Activated CD4-positive, alpha-beta T cell treated with anti-CD3 and anti-CD28 coated beads for 36 hours (primary cell): ENCODE results near the gene ANGPTL1. TPM values are rescaled to one million over a fixed set of nuclear protein-coding genes. Genes with fewer than 3 reads are reported as not detected.
"Not testable (repeated sequence)": the region's sequence is repeated elsewhere in the genome, so short reads cannot be mapped to it uniquely, and the experiment has no call there.

Source experiments
- ATAC-seq: fragments of 200-7000 bp; cut with Tn5 transposase; one replicate; pipeline ENCODE4 v1.10.0; 2021; ENCODE audit warnings: mild to moderate bottlenecking, moderate library complexity
- CTCF ChIA-PET: fragments of 350-600 bp; sonication (Branson Sonifier 250); formaldehyde crosslinking; loops from one replicate; lab custom pipeline; 2021; ENCODE audit warnings: antibody characterized with exemption; lab: Charles Lee
- POLR2A ChIA-PET: fragments of 350-600 bp; sonication (Branson Sonifier 250); formaldehyde crosslinking; loops from one replicate; lab custom pipeline; 2021; ENCODE audit warnings: antibody characterized with exemption, inconsistent platforms; lab: Charles Lee
- DNase-seq: peaks from one replicate; pipeline ENCODE4 v3.0.0-alpha.2; 2020
- H3K27ac Mint-ChIP-seq: one replicate; pipeline ENCODE4 v1.8.0; 2021; ENCODE audit warnings: mixed read lengths
- H3K27me3 Mint-ChIP-seq: one replicate; pipeline ENCODE4 v1.8.0; 2021; ENCODE audit warnings: mixed read lengths
- H3K36me3 Mint-ChIP-seq: one replicate; pipeline ENCODE4 v1.8.0; 2021; ENCODE audit warnings: low read depth, mixed read lengths
- H3K4me1 Mint-ChIP-seq: one replicate; pipeline ENCODE4 v1.8.0; 2021; ENCODE audit warnings: mixed read lengths
- H3K4me3 Mint-ChIP-seq: one replicate; pipeline ENCODE4 v1.8.0; 2021; ENCODE audit warnings: mild to moderate bottlenecking, moderate library complexity, mixed read lengths
- H3K9me3 Mint-ChIP-seq: one replicate; pipeline ENCODE4 v1.8.0; 2021; ENCODE audit warnings: low read depth, mixed read lengths
- intact Hi-C, 2 experiments: fragments of 100-400 bp; cut with DNase I in 1 of 2; cut with micrococcal nuclease in 1 of 2; formaldehyde crosslinking; loops; one replicate each; pipeline versions ENCODE4 v1.14.2 to v1.15.1; 2022 to 2024; cut with DNase I, micrococcal nuclease
- total RNA-seq, 2 experiments: library from RNA; stranded (reverse); gene quantifications; one replicate each; pipeline ENCODE4 v1.2.3, GENCODE V29; 2021

Gene ANGPTL1
- total RNA-seq, 2 experiments from 2014 or later: not detected

DNA sequence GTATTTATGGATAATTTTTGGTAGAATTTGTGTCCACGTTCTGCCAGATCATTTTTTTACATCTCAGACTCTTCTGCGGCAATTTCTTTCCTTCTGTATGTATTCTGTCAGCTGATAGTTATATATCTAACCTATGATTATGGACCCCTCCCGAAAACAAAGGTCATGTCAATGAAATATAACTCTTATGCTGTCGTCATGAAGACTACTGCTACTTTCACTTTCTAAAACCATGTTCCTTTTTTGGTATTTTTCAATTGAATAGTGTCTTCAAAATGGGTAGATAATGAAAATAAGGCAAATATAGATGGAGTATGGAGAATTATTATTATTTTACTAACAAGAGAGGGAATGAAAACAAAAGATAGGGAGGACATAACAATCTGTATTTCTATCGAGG lies 3.2 kb downstream of the ANGPTL1 start:
- ATAC-seq: no peak
- Mint-ChIP-seq H3K27ac (no peak overlapping the region), H3K4me3 (no peak overlapping the region), H3K27me3 (no peaks in the 10 kb centered on the region), H3K9me3 (no peaks in the 10 kb centered on the region), H3K4me1 (peaks cover 8% of the 10 kb centered on the region), H3K36me3 (no peaks in the 10 kb centered on the region)
- intact Hi-C loops: loop anchor here in 1 of 2 experiments (5.0 kb wide), 1 partner anchor 325 kb away; no protein-coding TSS in a partner anchor
- CTCF ChIA-PET: interaction anchor here (0.6 kb wide), 1 partner anchor 1822 kb away, joined by 3 read pairs; no protein-coding TSS in a partner anchor
- DNase-seq: no peak
- POLR2A ChIA-PET: no interaction called here

GRCh38 chr1:178864326-178864725 lies 6.6 kb downstream of the ANGPTL1 start:
- no peaks in the 10 kb centered on the region for H3K9me3 Mint-ChIP-seq
- no peaks in the 10 kb centered on the region for H3K36me3 Mint-ChIP-seq
- intact Hi-C loops: no loop called here
- DNase-seq (no peak), ATAC-seq (peak; percentile 90)
- H3K4me1 Mint-ChIP-seq: peaks cover 7% of the 10 kb centered on the region
- H3K27me3 Mint-ChIP-seq: no peaks in the 10 kb centered on the region
- CTCF ChIA-PET: interaction anchor here (0.6 kb wide), 1 partner anchor 95 kb away, joined by 3 read pairs; no protein-coding TSS in a partner anchor
- H3K4me3 Mint-ChIP-seq: no peak overlapping the region
- POLR2A ChIA-PET: no interaction called here
- H3K27ac Mint-ChIP-seq: no peak overlapping the region

- Mint-ChIP-seq H3K9me3 (no peaks in the 10 kb centered on the region), H3K36me3 (no peaks in the 10 kb centered on the region), H3K27ac (no peak overlapping the region), H3K27me3 (no peaks in the 10 kb centered on the region), H3K4me3 (no peak overlapping the region), H3K4me1 (peaks cover 7% of the 10 kb centered on the region)
- no peak for DNase-seq
- CTCF ChIA-PET: interaction anchor here (0.7 kb wide), 1 partner anchor 331 kb away, joined by 3 read pairs; no protein-coding TSS in a partner anchor
- POLR2A ChIA-PET: no interaction called here
- ATAC-seq: no peak
- intact Hi-C loops: no loop called here
Observed at GRCh38 chr1:178862864-178863263, 8.0 kb downstream of the ANGPTL1 start.

GRCh38 chr1:178862416-178862815 lies 8.5 kb downstream of the ANGPTL1 start:
- DNase-seq: no peak
- no peaks in the 10 kb centered on the region for H3K9me3 Mint-ChIP-seq
- H3K4me1 Mint-ChIP-seq: peaks cover 4% of the 10 kb centered on the region
- H3K36me3 Mint-ChIP-seq: no peaks in the 10 kb centered on the region
- H3K27ac Mint-ChIP-seq: no peak overlapping the region
- CTCF ChIA-PET: no interaction called here
- H3K4me3 Mint-ChIP-seq: no peak overlapping the region
- no peaks in the 10 kb centered on the region for H3K27me3 Mint-ChIP-seq
- POLR2A ChIA-PET: no interaction called here
- ATAC-seq: no peak
- intact Hi-C loops: no loop called here

GRCh38 chr1:178857126-178857525 lies 13.8 kb downstream of the ANGPTL1 start:
- intact Hi-C loops: no loop called here
- H3K4me1 Mint-ChIP-seq: no peaks in the 10 kb centered on the region
- ATAC-seq: no peak
- CTCF ChIA-PET: interaction anchor here (0.7 to 0.8 kb wide), 2 partner anchors 9 to 146 kb away, joined by 3 read pairs; no protein-coding TSS in a partner anchor
- no peaks in the 10 kb centered on the region for H3K36me3 Mint-ChIP-seq
- DNase-seq: no peak
- H3K4me3 Mint-ChIP-seq: no peak overlapping the region
- no peaks in the 10 kb centered on the region for H3K27me3 Mint-ChIP-seq
- no peaks in the 10 kb centered on the region for H3K9me3 Mint-ChIP-seq
- no peak overlapping the region for H3K27ac Mint-ChIP-seq
- POLR2A ChIA-PET: no interaction called here

GRCh38 chr1:178849918-178850317 lies 21.0 kb downstream of the ANGPTL1 start:
- no peak for DNase-seq
- Mint-ChIP-seq H3K36me3 (no peaks in the 10 kb centered on the region), H3K27me3 (no peaks in the 10 kb centered on the region), H3K4me3 (no peak overlapping the region), H3K4me1 (no peaks in the 10 kb centered on the region), H3K9me3 (no peaks in the 10 kb centered on the region), H3K27ac (no peak overlapping the region)
- POLR2A ChIA-PET: no interaction called here
- intact Hi-C loops: no loop called here
- CTCF ChIA-PET: no interaction called here
- no peak for ATAC-seq

GRCh38 chr1:178847919-178848318 lies 23.0 kb downstream of the ANGPTL1 start:
- ATAC-seq, H3K9me3 Mint-ChIP-seq, H3K27me3 Mint-ChIP-seq, POLR2A ChIA-PET, H3K4me3 Mint-ChIP-seq, H3K4me1 Mint-ChIP-seq, DNase-seq, H3K36me3 Mint-ChIP-seq, H3K27ac Mint-ChIP-seq: not testable (repeated sequence)
- CTCF ChIA-PET: interaction anchor here (0.6 kb wide), 1 partner anchor 998 kb away, joined by 3 read pairs; no protein-coding TSS in a partner anchor
- intact Hi-C loops: loop anchor here in 1 of 2 experiments (2.0 kb wide), 1 partner anchor 21 kb away; no protein-coding TSS in a partner anchor

- ATAC-seq: no peak
- POLR2A ChIA-PET: interaction anchor here (0.6 kb wide), 1 partner anchor 40 kb away, joined by 4 read pairs; no protein-coding TSS in a partner anchor
- Mint-ChIP-seq H3K9me3 (no peaks in the 10 kb centered on the region), H3K27me3 (no peaks in the 10 kb centered on the region), H3K4me1 (no peaks in the 10 kb centered on the region), H3K27ac (no peak overlapping the region), H3K4me3 (no peak overlapping the region), H3K36me3 (no peaks in the 10 kb centered on the region)
- intact Hi-C loops: loop anchor here in 1 of 2 experiments (2.0 kb wide), 1 partner anchor 21 kb away; no protein-coding TSS in a partner anchor
- no peak for DNase-seq
- CTCF ChIA-PET: no interaction called here
Observed at GRCh38 chr1:178847396-178847849, 23.5 kb downstream of the ANGPTL1 start.

GRCh38 chr1:178846306-178846705 lies 24.6 kb downstream of the ANGPTL1 start:
- H3K4me3 Mint-ChIP-seq: no peak overlapping the region
- no peaks in the 10 kb centered on the region for H3K4me1 Mint-ChIP-seq
- POLR2A ChIA-PET: no interaction called here
- H3K27ac Mint-ChIP-seq: no peak overlapping the region
- H3K27me3 Mint-ChIP-seq: no peaks in the 10 kb centered on the region
- no peak for ATAC-seq
- H3K9me3 Mint-ChIP-seq: no peaks in the 10 kb centered on the region
- no peaks in the 10 kb centered on the region for H3K36me3 Mint-ChIP-seq
- DNase-seq: no peak
- intact Hi-C loops: loop anchor here in 1 of 2 experiments (2.0 kb wide), 1 partner anchor 20 kb away; no protein-coding TSS in a partner anchor
- CTCF ChIA-PET: interaction anchor here (0.8 kb wide), 1 partner anchor 213 kb away, joined by 3 read pairs; no protein-coding TSS in a partner anchor

DNA sequence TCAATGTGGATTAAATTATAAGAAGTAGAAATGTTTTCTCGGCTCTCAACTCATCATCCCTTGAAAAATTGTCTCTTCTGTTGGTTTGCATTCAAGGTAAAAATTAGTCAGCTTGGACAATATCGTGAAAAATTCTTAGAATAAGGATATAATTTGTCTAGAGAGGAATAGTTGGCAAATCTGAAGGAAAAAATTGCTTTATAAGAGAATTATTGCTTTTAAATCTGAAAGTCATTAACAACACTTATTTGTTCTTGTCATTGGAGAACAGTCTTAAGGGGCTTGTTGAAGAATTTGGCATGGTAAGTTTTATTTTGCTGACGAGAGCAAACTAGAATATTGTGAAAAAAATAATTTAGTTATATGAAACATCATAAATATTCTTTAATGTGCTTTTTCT lies 26.4 kb downstream of the ANGPTL1 start:
- CTCF ChIA-PET: interaction anchor here (0.7 to 0.9 kb wide), 2 partner anchors 63 to 379 kb away, joined by 3 read pairs; no protein-coding TSS in a partner anchor
- intact Hi-C loops: no loop called here
- H3K27ac Mint-ChIP-seq: no peak overlapping the region
- ATAC-seq: no peak
- no peaks in the 10 kb centered on the region for H3K9me3 Mint-ChIP-seq
- no peaks in the 10 kb centered on the region for H3K36me3 Mint-ChIP-seq
- no peaks in the 10 kb centered on the region for H3K27me3 Mint-ChIP-seq
- no peaks in the 10 kb centered on the region for H3K4me1 Mint-ChIP-seq
- no peak overlapping the region for H3K4me3 Mint-ChIP-seq
- no peak for DNase-seq
- POLR2A ChIA-PET: interaction anchor here (0.7 kb wide), 1 partner anchor 10 kb away, joined by 5 read pairs; no protein-coding TSS in a partner anchor

DNA sequence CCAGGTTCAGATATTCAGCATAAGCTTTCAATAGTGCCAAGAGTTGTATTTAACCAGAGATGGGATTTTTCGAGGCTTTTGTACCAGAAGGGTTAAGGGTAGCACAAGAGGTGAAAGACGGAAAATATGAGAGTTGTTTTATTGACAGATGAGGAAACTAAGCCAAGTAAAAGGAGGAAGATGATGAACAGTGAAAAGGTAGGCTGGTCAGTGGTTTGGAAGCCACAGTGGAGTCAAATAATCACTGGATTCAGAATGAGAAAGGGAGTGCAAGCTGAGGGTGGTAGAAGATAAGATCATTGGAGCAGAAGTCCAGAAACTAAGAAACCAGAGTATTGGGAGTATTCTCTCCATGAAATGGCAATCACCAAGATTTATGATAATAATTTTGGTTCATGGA lies 45.7 kb downstream of the ANGPTL1 start:
- DNase-seq (no peak), ATAC-seq (no peak)
- Mint-ChIP-seq H3K9me3 (no peaks in the 10 kb centered on the region), H3K4me3 (no peak overlapping the region), H3K36me3 (peaks cover 12% of the 10 kb centered on the region), H3K27me3 (no peaks in the 10 kb centered on the region), H3K27ac (no peak overlapping the region), H3K4me1 (peaks cover 8% of the 10 kb centered on the region)
- intact Hi-C loops: no loop called here
- ChIA-PET CTCF (interaction anchor here (0.5 to 1.3 kb wide), 3 partner anchors 178 to 286 kb away, joined by 3 to 4 read pairs (median 3); no protein-coding TSS in a partner anchor), POLR2A (no interaction called here)
